Smooth muscle cell (in vitro differentiated cells): ENCODE results near the gene FAM174C. TPM values are rescaled to one million over a fixed set of nuclear protein-coding genes. Genes with fewer than 3 reads are reported as not detected.

ENCODE experiments used
- DNase-seq: peaks from one replicate; lab custom pipeline; 2025; ENCODE audit not compliant: unreplicated experiment; lab: John Stamatoyannopoulos, UW
- H2AFZ ChIP-seq: fragments of 200-600 bp; sonication (generic); 2 replicates; pipeline ENCODE4 v1.6.0; 2016; ENCODE audit warnings: antibody characterized with exemption, low read depth, mild to moderate bottlenecking
- H3F3A ChIP-seq: fragments of 200-600 bp; sonication (generic); 2 replicates; pipeline ENCODE4 v1.6.0; 2017; ENCODE audit warnings: antibody characterized with exemption, low read depth
- H3K27ac ChIP-seq: fragments of 200-600 bp; sonication (generic); 2 replicates; pipeline ENCODE4 v1.5.1; 2016; ENCODE audit warnings: low read depth, mild to moderate bottlenecking
- H3K27me3 ChIP-seq: fragments of 200-600 bp; sonication (generic); 2 replicates; pipeline ENCODE4 v1.6.1; 2016; ENCODE audit warnings: low read depth, mild to moderate bottlenecking
- H3K36me3 ChIP-seq: fragments of 200-600 bp; sonication (generic); 2 replicates; pipeline ENCODE4 v1.5.1; 2016; ENCODE audit warnings: low read depth
- H3K4me1 ChIP-seq: fragments of 200-600 bp; sonication (generic); 2 replicates; pipeline ENCODE4 v1.5.1; 2016; ENCODE audit warnings: low read depth
- H3K4me2 ChIP-seq: fragments of 200-600 bp; sonication (generic); 2 replicates; pipeline ENCODE4 v1.6.0; 2016; ENCODE audit warnings: mild to moderate bottlenecking
- H3K4me3 ChIP-seq: fragments of 200-600 bp; sonication (generic); 2 replicates; pipeline ENCODE4 v1.5.1; 2016; ENCODE audit warnings: mild to moderate bottlenecking
- H3K79me2 ChIP-seq: fragments of 200-600 bp; sonication (generic); 2 replicates; pipeline ENCODE4 v1.6.0; 2016; ENCODE audit warnings: low read depth, mild to moderate bottlenecking
- H3K9ac ChIP-seq: fragments of 200-600 bp; sonication (generic); 2 replicates; pipeline ENCODE4 v1.6.0; 2016; ENCODE audit warnings: low read depth
- H3K9me3 ChIP-seq: fragments of 200-600 bp; sonication (generic); replicated peaks from 2 replicates; pipeline ENCODE4 v1.5.1; 2016; ENCODE audit warnings: low read depth
- H4K20me1 ChIP-seq: fragments of 200-600 bp; sonication (generic); 2 replicates; pipeline ENCODE4 v1.6.0; 2016; ENCODE audit warnings: low read depth
- WGBS: methylation state at CpG from one replicate; pipeline ENCODE4 v1.1.7; 2016; ENCODE audit warnings: low lambda C conversion rate; 5-methylcytosine and 5-hydroxymethylcytosine counted together
- polyA plus RNA-seq: library from polyadenylated mRNA; unstranded; fragments of >200 nt; fragmentation: Nextera tagmentation; extraction: Ambion mirVana; gene quantifications from 2 replicates; pipeline ENCODE4 v1.2.1, GENCODE V29; 2016
- total RNA-seq: library from RNA; depleted of rRNA; stranded (reverse); fragments of >200 nt; gene quantifications from 2 replicates; pipeline ENCODE4 v1.2.3, GENCODE V29; 2014
- TF ChIP-seq, protein P1 (sequence below): fragments of 200-600 bp; sonication (generic); IDR thresholded peaks from 2 replicates; pipeline ENCODE4 v1.5.1; 2017; ENCODE audit warnings: borderline replicate concordance, mild to moderate bottlenecking, antibody characterized with exemption; ENCODE audit not compliant: insufficient read depth, poor library complexity, severe bottlenecking

Gene FAM174C
- total and polyA plus RNA-seq, 2 experiments from 2014 or later: 41.5 to 75.6 TPM

DNA sequence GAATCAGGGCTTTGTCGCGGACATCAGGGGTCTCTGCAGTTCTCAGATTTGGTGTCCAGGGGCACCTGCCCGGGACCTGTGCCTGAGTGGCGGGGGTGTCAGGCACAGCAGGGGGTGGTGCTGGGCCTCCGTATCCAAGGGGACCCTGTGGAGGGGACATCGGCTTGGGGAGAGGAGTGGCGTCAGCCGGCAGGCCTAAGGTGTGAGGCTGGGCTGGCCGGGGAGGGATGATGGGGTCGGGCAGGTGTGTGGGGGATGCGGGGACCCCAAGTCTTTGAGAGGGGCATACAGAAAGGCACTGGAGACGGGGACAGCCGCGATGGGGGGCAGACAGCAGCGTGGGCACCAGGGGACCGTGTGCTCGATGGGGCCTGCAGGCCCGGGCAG lies 12.9 kb downstream of the FAM174C start:
- no peaks in the 10 kb centered on the region for H3K9me3 ChIP-seq
- peaks cover 10% of the 10 kb centered on the region for H3K4me1 ChIP-seq
- H2AFZ ChIP-seq: no peak overlapping the region
- H3K4me3 ChIP-seq: no peak overlapping the region
- H3K27ac ChIP-seq: no peak overlapping the region
- H3K27me3 ChIP-seq: no peaks in the 10 kb centered on the region
- 96% methylated on average over 16 of the region's 18 CpGs for WGBS
- H4K20me1 ChIP-seq: peaks cover 36% of the 10 kb centered on the region
- H3K4me2 ChIP-seq: no peak overlapping the region
- H3F3A ChIP-seq: no peaks in the 10 kb centered on the region
- TF ChIP-seq, protein P1, sequence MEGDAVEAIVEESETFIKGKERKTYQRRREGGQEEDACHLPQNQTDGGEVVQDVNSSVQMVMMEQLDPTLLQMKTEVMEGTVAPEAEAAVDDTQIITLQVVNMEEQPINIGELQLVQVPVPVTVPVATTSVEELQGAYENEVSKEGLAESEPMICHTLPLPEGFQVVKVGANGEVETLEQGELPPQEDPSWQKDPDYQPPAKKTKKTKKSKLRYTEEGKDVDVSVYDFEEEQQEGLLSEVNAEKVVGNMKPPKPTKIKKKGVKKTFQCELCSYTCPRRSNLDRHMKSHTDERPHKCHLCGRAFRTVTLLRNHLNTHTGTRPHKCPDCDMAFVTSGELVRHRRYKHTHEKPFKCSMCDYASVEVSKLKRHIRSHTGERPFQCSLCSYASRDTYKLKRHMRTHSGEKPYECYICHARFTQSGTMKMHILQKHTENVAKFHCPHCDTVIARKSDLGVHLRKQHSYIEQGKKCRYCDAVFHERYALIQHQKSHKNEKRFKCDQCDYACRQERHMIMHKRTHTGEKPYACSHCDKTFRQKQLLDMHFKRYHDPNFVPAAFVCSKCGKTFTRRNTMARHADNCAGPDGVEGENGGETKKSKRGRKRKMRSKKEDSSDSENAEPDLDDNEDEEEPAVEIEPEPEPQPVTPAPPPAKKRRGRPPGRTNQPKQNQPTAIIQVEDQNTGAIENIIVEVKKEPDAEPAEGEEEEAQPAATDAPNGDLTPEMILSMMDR: no peak
- DNase-seq: no peak
- H3K9ac ChIP-seq: no peak overlapping the region
- no peaks in the 10 kb centered on the region for H3K79me2 ChIP-seq
- H3K36me3 ChIP-seq: no peaks in the 10 kb centered on the region

DNA sequence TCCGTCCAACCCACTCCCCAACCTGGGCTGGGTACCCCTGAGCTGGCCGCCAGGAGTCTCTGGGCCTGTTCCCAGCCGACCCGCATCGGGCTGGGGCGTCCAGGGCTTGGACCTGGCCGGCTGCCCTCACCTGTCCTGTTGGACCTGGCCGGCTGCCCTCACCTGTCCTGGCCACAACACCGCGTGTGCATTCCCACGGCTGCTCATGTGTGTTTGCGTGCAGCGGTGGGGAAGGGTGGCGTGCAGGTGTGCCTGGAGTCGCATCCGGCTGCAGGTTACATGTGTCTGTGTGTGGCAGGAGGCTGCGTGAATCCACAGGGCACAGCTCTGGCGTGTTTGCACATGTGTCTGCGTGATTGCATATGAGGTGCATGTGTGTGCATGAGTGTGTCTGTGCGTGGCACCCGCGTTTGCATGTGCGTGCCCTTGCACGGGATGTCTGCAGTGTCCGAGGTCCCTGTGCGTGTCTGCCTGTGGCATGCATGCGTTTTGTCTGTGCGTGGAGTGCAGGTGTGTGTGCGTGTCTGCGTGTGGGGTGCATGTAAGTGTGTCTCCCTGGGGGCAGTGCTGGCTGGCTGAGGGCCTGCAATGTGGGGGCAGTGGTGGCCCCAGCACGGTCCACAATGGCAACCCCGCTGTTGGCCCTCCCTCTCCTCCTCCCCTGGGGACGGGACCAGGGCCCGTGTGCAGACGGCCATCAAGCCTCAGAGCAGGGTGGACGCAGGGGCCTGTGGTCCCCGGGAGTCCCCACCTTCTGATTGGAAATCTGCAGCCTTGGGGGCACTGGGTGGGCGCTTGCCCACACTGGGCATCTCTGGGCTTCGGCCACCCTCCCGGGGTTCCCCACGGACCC lies 13.7 kb downstream of the FAM174C start:
- no peak overlapping the region for H3K27ac ChIP-seq
- peaks cover 44% of the 10 kb centered on the region for H4K20me1 ChIP-seq
- H3F3A ChIP-seq: no peaks in the 10 kb centered on the region
- TF ChIP-seq, protein P1: no peak
- H3K79me2 ChIP-seq: no peaks in the 10 kb centered on the region
- H3K4me3 ChIP-seq: no peak overlapping the region
- H3K27me3 ChIP-seq: no peaks in the 10 kb centered on the region
- no peak overlapping the region for H3K9ac ChIP-seq
- H2AFZ ChIP-seq: no peak overlapping the region
- H3K4me2 ChIP-seq: no peak overlapping the region
- 96% methylated on average over 34 of the region's 41 CpGs for WGBS
- H3K36me3 ChIP-seq: no peaks in the 10 kb centered on the region
- peaks cover 10% of the 10 kb centered on the region for H3K4me1 ChIP-seq
- DNase-seq: no peak
- H3K9me3 ChIP-seq: no peaks in the 10 kb centered on the region

DNA sequence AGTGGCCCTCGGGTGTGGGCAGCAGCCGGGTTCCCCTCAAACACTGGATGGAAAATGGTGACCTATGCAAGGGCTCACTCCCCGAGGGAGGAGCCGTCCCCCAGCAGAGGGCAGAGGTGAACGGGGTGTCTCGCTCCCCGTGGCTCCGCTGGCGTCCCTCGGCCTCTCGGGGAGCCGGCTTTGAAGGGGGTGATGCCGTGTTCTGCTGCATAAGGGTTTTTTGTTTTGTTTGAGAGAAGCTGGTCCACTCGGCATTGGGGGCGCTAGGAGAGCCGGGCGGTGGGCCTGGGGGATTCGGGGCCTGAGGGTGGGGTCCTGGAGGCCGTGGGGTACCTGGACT lies 14.3 kb downstream of the FAM174C start:
- Histone ChIP-seq H4K20me1 (peaks cover 50% of the 10 kb centered on the region), H3K27me3 (no peaks in the 10 kb centered on the region), H3K9me3 (no peaks in the 10 kb centered on the region), H3K4me3 (no peak overlapping the region), H3K79me2 (no peaks in the 10 kb centered on the region), H3F3A (no peaks in the 10 kb centered on the region), H3K27ac (no peak overlapping the region), H2AFZ (no peak overlapping the region), H3K4me2 (no peak overlapping the region), H3K36me3 (no peaks in the 10 kb centered on the region), H3K9ac (no peak overlapping the region), H3K4me1 (peaks cover 10% of the 10 kb centered on the region)
- WGBS: 94% methylated on average over 13 of the region's 19 CpGs
- DNase-seq: no peak
- TF ChIP-seq, protein P1: no peak
